ENCODE results near the gene PAX7. TPM values are rescaled to one million over a fixed set of nuclear protein-coding genes. Genes with fewer than 3 reads are reported as not detected.

The PAX7 gene
- total and polyA plus RNA-seq, 7 donors = 1.7 to 11.7 (median 3.3) TPM

DNA sequence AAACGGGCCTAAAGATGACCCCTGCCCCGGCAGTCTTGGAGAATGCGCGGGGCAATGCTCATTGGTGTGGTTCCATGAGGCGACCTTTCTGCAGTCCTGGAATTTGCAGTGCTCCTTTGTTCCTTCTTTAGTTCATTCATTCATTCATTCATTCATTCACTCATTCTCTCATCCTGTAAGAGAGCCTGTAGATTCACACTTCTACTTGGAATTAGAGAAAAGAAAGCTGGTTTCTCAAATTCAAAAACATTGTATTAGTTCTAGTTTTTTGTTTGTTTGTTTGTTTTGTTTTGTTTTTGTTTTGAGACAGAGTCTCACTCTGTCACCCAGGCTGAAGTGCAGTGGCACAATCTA, 31.6 kb downstream of the PAX7 start:
- ATAC-seq (no peak), DNase-seq (no peak)
- Histone ChIP-seq H3K4me1 (no peaks in the 10 kb centered on the region), H3K27me3 (ENCODE audit: insufficient read depth in 3 of 3, low read length in 2 of 3) (peaks cover 0 to 4% (median 2%) of the 10 kb centered on the region in 3 donors), H3K36me3 (ENCODE audit: insufficient read depth in 1 of 2, low read depth in 1 of 2) (no peaks in the 10 kb centered on the region), H3K9me3 (no peaks in the 10 kb centered on the region), H3K4me3 (no peak overlapping the region), H3K27ac (no peak overlapping the region)
- 71 to 82% (median 72%) methylated on average over 5 of the region's 5 CpGs for WGBS, 3 donors
- no peak for TF ChIP-seq CTCF (IDR thresholded peaks at IDR 0.05)
- intact Hi-C loops (cut with DNase I) = no loop called here

DNA sequence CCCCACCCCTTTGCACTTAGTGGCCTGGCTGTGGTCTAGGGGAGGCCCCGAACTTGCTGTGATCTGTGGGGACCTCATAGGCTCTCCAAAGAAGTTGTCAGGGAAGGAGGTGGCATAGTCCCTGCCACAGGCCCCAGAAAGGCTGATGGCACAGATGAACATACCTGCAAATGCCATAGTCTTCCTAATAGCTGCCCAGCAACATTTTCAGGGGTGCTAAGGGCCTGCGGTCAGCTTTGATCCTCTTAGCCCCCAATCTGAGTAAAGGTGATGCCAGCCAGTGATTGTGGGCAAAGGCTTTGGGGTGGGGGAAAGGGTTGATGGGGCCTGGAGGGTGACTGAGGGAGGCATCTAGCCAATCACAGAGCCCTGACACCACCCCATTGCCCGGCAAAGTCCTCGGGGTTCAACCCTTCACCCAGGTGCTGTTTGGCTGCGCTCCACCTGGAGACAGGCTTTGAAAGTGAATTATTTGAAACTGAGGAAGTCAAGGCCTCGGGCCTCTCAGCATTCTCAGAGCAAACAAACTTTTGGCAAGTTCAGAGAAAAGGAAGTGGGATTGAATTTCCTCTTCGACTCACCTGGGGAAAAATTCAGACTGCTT, 35.8 kb downstream of the PAX7 start:
- no peak overlapping the region for H3K4me3 ChIP-seq
- no peaks in the 10 kb centered on the region for H3K9me3 ChIP-seq
- no peaks in the 10 kb centered on the region for H3K36me3 ChIP-seq (ENCODE audit: insufficient read depth in 1 of 2, low read depth in 1 of 2)
- no peak overlapping the region for H3K27ac ChIP-seq
- intact Hi-C loops (cut with DNase I) = no loop called here
- DNase-seq = no peak
- 59 to 64% (median 61%) methylated on average over 7 of the region's 7 CpGs for WGBS, 3 donors
- no peak for ATAC-seq
- no peak for TF ChIP-seq CTCF (IDR thresholded peaks at IDR 0.05)
- peaks cover 0 to 3% (median 0%) of the 10 kb centered on the region in 3 donors for H3K27me3 ChIP-seq (ENCODE audit: insufficient read depth in 3 of 3, low read length in 2 of 3)
- H3K4me1 ChIP-seq = no peaks in the 10 kb centered on the region

GRCh38 chr1:18667333-18667732, 36.7 kb downstream of the PAX7 start:
- peaks cover 0 to 3% (median 0%) of the 10 kb centered on the region in 3 donors for H3K27me3 ChIP-seq (ENCODE audit: insufficient read depth in 3 of 3, low read length in 2 of 3)

DNA sequence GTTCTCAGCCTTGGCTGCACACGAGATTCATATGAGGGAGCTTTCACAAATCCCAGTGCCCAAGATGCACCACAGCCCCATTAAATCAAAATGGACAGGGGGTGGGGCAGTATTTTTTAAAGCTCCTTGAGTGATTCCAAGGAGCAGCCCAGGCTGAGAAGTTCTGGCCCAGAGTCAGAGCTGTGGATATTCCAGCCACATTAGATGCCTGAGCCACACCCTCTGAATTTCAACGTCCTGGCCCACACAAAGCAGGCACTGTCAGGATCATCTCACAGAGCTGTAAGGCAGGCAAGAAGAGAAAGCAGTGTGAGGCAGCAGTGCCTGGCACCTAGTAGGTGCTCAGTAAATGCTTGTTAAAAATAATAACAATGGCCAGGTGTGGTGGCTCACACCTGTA, 37.4 kb downstream of the PAX7 start:
- Histone ChIP-seq H3K9me3 (no peaks in the 10 kb centered on the region), H3K27ac (no peak overlapping the region), H3K4me1 (no peaks in the 10 kb centered on the region), H3K27me3 (ENCODE audit: insufficient read depth in 3 of 3, low read length in 2 of 3) (peaks cover 0 to 3% (median 0%) of the 10 kb centered on the region in 3 donors), H3K36me3 (ENCODE audit: insufficient read depth in 1 of 2, low read depth in 1 of 2) (no peaks in the 10 kb centered on the region), H3K4me3 (no peak overlapping the region)
- 32 to 51% (median 33%) methylated on average over 2 of the region's 2 CpGs for WGBS, 3 donors
- intact Hi-C loops (cut with DNase I) = no loop called here
- ATAC-seq (no peak), DNase-seq (no peak)
- TF ChIP-seq CTCF (IDR thresholded peaks at IDR 0.05) = no peak

More at GRCh38 chr1:18667333-18667732, 36.7 kb downstream of the PAX7 start:
- intact Hi-C loops (cut with DNase I) = no loop called here
- Histone ChIP-seq H3K9me3 (no peaks in the 10 kb centered on the region), H3K27ac (no peak overlapping the region), H3K4me3 (no peak overlapping the region), H3K4me1 (no peaks in the 10 kb centered on the region), H3K36me3 (ENCODE audit: insufficient read depth in 1 of 2, low read depth in 1 of 2) (no peaks in the 10 kb centered on the region)
- WGBS, 3 donors = 83 to 86% (median 84%) methylated on average over 6 of the region's 6 CpGs
- TF ChIP-seq CTCF (IDR thresholded peaks at IDR 0.05) = no peak
- no peak for DNase-seq
- no peak for ATAC-seq

Measured in psoas muscle (tissue), 8 donors.